Ishikawa (cell line): ENCODE results near the gene ROR1.

Source experiments
- CEBPB ChIP-seq: IDR thresholded peaks from 2 replicates; pipeline ENCODE4 v1.6.1; 2012
- CREB1 ChIP-seq: IDR thresholded peaks from 2 replicates; pipeline ENCODE4 v1.6.1; 2012; ENCODE audit warnings: low read depth
- EGR1 ChIP-seq: IDR thresholded peaks from 2 replicates; pipeline ENCODE4 v1.6.1; 2012
- EP300 ChIP-seq: IDR thresholded peaks from 2 replicates; pipeline ENCODE4 v1.6.1; 2012; ENCODE audit warnings: borderline replicate concordance
- FOXM1 ChIP-seq: IDR thresholded peaks from 2 replicates; pipeline ENCODE4 v1.6.1; 2012; ENCODE audit warnings: low read depth, borderline replicate concordance
- NFIC ChIP-seq: IDR thresholded peaks from 2 replicates; pipeline ENCODE4 v1.6.1; 2012
- RAD21 ChIP-seq: IDR thresholded peaks from 2 replicates; pipeline ENCODE4 v1.6.1; 2012; ENCODE audit warnings: low read depth
- TAF1 ChIP-seq: IDR thresholded peaks from 2 replicates; pipeline ENCODE4 v1.6.1; 2012; ENCODE audit warnings: low read depth, mild to moderate bottlenecking
- TCF12 ChIP-seq: IDR thresholded peaks from 2 replicates; pipeline ENCODE4 v1.6.1; 2012; ENCODE audit warnings: low read depth
- TEAD4 ChIP-seq: IDR thresholded peaks from 2 replicates; pipeline ENCODE4 v1.6.1; 2012
- YY1 ChIP-seq: IDR thresholded peaks from 2 replicates; pipeline ENCODE4 v1.6.1; 2012; ENCODE audit warnings: low read depth
- ZBTB7A ChIP-seq: IDR thresholded peaks from 2 replicates; pipeline ENCODE4 v1.6.1; 2012; ENCODE audit warnings: low read depth
- TF ChIP-seq, protein P1 (sequence below): IDR thresholded peaks from 2 replicates; pipeline ENCODE4 v1.6.1; 2012
- TF ChIP-seq, protein P2 (sequence below): IDR thresholded peaks from 2 replicates; pipeline ENCODE4 v1.6.1; 2012
- TF ChIP-seq, protein P3 (sequence below): IDR thresholded peaks from 2 replicates; pipeline ENCODE4 v1.6.1; 2012; ENCODE audit warnings: low read depth, mild to moderate bottlenecking

The ROR1 gene

DNA sequence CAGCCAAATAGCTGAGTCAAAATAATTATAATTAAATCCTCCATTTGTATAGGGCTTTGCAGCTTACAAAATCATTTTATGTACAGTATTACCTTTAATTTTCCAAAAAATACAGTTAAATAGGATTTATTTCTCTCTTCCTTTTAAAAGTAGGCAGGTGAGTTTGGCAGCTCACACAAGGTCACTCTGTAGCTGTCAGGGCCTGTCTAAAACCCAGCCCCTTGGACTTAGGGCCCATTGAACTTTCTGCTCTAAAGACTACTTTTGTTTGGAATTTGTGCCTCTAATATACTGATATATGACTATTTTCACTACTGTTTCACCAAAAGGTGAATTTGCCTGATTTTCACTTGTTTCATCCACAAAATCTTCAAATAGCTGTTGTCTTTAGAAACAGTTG is 10.3 kb downstream of the ROR1 start:
- TF ChIP-seq FOXM1, result no peak
- TF ChIP-seq, protein P1, sequence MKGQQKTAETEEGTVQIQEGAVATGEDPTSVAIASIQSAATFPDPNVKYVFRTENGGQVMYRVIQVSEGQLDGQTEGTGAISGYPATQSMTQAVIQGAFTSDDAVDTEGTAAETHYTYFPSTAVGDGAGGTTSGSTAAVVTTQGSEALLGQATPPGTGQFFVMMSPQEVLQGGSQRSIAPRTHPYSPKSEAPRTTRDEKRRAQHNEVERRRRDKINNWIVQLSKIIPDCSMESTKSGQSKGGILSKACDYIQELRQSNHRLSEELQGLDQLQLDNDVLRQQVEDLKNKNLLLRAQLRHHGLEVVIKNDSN, result no peak

DNA sequence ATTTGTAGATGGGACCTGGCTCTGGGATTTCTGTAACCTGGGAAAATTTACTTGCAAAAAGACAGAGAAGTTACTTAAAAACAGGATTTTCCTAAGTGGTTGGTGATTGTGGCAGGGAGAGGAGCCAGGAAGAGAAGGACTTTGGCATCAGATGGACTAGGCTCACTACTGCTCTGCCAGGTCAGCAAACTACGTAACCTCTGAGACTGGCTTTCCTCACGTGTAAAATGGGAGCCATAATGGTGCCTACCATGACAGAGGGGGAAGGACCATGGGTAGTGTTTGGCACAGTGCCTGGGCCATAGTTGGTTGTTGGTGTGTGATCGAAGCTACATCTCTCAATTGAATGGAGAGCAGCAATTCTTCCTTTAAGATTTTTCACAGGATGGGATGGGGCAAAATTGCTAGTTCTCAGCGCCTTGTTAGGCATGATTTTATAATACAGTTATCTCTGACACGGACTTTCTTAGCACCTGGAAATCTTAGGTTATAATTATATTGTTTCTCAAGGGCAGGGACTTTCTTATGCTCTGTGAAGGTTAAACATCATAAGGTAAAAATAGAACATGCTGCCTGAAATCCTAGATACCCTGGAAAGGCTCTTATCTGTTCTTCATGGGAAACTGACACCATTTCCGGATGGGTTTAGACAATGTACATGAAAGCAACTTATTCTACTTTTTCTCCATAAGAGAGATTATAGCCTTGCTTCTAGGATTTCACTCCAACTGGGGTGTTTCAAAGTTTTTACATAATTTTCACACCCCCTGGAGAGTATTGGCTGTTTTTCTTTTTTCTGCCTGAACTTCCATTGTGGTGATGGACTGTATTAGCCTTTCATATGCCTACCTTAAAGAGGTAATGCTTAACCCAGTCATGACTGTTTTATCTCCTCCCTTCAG is 10.9 kb downstream of the ROR1 start:
- TF ChIP-seq, protein P2, sequence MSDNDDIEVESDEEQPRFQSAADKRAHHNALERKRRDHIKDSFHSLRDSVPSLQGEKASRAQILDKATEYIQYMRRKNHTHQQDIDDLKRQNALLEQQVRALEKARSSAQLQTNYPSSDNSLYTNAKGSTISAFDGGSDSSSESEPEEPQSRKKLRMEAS, result no peak
- no peak for TF ChIP-seq TAF1
- TF ChIP-seq, protein P1, result no peak

DNA sequence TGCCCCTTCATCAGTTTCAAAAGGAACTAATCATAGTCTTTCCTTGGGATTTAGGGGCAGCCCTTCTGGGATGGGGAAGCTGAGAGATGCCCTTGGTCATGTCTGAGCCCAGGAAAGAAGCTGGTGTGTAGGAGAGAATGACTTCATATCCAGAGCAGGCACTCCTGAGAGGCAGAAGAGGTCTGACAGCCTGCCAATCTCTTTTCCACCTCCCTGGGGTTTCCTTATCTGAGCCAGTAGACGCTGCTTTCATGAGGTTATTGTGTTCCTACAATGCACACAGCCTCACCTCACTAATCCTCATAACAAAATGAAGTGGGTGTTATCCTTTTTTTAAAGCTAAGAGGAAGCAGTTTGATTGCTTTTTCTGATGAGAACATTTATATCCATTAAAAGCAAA is 14.1 kb downstream of the ROR1 start:
- TF ChIP-seq CREB1 (no peak), ZBTB7A (no peak), TAF1 (no peak), NFIC (no peak), EGR1 (no peak), CEBPB (no peak), YY1 (no peak), EP300 (no peak), TEAD4 (no peak), TCF12 (no peak), FOXM1 (no peak), RAD21 (no peak)
- TF ChIP-seq, protein P2, result no peak
- TF ChIP-seq, protein P3, sequence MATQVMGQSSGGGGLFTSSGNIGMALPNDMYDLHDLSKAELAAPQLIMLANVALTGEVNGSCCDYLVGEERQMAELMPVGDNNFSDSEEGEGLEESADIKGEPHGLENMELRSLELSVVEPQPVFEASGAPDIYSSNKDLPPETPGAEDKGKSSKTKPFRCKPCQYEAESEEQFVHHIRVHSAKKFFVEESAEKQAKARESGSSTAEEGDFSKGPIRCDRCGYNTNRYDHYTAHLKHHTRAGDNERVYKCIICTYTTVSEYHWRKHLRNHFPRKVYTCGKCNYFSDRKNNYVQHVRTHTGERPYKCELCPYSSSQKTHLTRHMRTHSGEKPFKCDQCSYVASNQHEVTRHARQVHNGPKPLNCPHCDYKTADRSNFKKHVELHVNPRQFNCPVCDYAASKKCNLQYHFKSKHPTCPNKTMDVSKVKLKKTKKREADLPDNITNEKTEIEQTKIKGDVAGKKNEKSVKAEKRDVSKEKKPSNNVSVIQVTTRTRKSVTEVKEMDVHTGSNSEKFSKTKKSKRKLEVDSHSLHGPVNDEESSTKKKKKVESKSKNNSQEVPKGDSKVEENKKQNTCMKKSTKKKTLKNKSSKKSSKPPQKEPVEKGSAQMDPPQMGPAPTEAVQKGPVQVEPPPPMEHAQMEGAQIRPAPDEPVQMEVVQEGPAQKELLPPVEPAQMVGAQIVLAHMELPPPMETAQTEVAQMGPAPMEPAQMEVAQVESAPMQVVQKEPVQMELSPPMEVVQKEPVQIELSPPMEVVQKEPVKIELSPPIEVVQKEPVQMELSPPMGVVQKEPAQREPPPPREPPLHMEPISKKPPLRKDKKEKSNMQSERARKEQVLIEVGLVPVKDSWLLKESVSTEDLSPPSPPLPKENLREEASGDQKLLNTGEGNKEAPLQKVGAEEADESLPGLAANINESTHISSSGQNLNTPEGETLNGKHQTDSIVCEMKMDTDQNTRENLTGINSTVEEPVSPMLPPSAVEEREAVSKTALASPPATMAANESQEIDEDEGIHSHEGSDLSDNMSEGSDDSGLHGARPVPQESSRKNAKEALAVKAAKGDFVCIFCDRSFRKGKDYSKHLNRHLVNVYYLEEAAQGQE, result no peak
- TF ChIP-seq, protein P1, result no peak

DNA sequence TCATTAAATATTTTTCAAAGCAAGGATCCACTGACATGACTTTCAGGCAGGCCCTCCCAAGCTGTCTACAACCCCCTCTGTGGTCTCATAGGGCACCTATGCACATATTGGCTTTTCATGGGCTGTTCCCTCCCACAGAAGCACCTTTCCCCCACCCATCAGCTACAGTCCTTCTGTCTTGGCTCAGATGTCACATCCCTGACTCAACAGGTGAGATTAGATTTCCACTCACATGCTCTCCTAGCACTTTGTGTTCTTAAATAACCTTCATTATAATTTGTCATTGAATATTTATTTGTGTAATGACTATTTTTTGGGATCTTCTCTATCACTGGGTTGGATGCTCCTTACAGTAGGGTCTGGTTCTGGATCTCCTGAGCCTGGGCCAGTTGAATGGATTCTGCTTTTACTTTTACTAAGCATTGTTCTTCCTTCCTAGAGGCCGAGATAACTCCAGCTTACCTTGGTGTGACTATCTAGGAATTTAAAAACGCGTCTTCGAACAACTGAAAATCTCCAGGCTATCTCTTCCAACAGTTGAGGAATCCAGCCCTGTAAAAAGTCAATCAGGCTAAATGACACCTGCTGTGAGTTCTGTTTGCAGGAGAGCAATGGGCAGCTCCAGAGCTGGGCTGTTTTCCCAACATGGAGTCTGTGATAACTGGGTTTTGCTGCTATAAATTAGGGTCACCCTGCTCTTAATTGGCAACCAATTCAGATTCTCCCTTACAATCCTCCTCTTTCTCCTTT is 16.2 kb downstream of the ROR1 start:
- TF ChIP-seq, protein P1, result no peak
- TF ChIP-seq CEBPB, result no peak
- TF ChIP-seq FOXM1, result no peak

DNA sequence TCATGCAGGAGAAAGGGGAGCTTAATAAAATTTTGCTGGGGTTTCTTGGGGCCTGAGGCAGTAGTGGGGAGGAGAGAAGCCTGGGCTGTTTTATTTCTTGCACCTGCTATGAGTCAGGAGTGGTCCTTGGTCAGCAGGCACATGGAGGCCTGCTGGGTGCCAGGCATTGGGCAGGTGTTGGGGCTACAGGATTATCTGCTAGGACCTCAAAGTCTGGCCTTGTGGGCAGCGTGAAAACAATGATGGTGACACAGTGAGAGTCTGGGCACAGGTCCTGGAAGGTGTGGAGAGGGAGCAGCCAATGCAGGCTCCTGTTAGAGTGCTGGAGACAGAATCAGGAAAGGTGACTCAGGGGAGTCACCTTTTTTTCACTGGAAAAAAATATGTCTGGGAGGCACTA is 17.2 kb downstream of the ROR1 start:
- TF ChIP-seq, protein P2, result no peak
- no peak for TF ChIP-seq TEAD4
- no peak for TF ChIP-seq YY1
- TF ChIP-seq, protein P1, result no peak
- TF ChIP-seq CREB1, result no peak
- TF ChIP-seq NFIC, result no peak

DNA sequence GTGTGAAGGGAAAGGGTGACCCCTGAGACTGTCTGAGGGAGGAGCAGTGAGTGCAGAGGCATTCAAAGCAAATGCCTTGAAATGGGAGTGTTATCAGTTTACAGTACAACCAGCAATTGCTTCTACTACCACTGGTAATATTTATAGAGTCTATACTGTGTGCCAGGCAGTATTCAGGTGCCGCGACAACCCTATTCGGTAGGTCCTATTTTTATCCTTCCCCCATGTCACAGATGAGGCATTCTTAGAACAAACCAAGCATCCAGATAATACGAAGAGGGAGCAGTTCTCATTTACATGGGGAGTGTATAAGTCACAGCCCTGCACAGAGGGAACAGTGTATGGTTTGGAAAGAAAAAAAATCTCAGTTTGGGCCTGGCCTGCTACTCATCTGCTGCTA is 18.3 kb downstream of the ROR1 start:
- TF ChIP-seq CEBPB (no peak), YY1 (no peak), TEAD4 (no peak), FOXM1 (no peak), EP300 (no peak), TAF1 (no peak), NFIC (no peak), ZBTB7A (no peak), TCF12 (no peak), CREB1 (no peak), RAD21 (no peak)
- TF ChIP-seq, protein P2, result no peak
- TF ChIP-seq, protein P3, result no peak
- TF ChIP-seq, protein P1, result no peak
